Measurements from ENCODE around the gene TAS2R50. TPM values are rescaled to one million over a fixed set of nuclear protein-coding genes. Genes with fewer than 3 reads are reported as not detected.

TAS2R50 gene
- total RNA-seq, 1 donor from 2014 or later = 12.1 TPM

DNA sequence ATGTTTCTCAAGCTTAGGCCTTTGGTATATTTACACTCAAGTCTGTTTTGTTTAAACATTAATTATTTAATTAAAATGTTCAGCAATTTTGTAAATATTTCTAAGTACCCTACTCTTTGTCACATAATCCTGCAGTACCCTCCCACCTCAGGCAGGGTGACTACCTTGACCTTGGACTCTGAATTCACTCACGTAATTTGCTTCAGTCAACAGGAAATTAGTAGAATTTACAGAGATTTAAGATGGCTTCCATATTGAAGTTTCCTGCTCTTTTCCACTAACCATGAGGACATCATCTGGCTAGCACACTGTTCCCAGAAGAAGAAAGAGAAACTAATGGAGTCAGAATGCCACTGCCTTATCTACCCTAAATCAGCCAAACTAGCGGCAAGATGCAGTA is 36.7 kb upstream of the TAS2R50 start:
- H3K36me3 ChIP-seq = no peaks in the 10 kb centered on the region
- H3K79me2 ChIP-seq (ENCODE audit: low read depth) = no peaks in the 10 kb centered on the region
- Mint-ChIP-seq H3K36me3 (peaks cover 30% of the 10 kb centered on the region), H3K4me3 (no peak overlapping the region), H3K4me1 (no peaks in the 10 kb centered on the region), H3K27ac (no peak overlapping the region), H3K27me3 (ENCODE audit: insufficient read depth, low read depth) (no peaks in the 10 kb centered on the region), H3K9me3 (peaks cover 15% of the 10 kb centered on the region)
- no peak overlapping the region for H3K4me3 ChIP-seq
- no peak overlapping the region for H3K4me2 ChIP-seq
- no peak for TF ChIP-seq EZH2 (IDR thresholded peaks at IDR 0.05)
- TF ChIP-seq EZH2phosphoT487 (IDR thresholded peaks at IDR 0.05) = no peak
- TF ChIP-seq, protein P1, sequence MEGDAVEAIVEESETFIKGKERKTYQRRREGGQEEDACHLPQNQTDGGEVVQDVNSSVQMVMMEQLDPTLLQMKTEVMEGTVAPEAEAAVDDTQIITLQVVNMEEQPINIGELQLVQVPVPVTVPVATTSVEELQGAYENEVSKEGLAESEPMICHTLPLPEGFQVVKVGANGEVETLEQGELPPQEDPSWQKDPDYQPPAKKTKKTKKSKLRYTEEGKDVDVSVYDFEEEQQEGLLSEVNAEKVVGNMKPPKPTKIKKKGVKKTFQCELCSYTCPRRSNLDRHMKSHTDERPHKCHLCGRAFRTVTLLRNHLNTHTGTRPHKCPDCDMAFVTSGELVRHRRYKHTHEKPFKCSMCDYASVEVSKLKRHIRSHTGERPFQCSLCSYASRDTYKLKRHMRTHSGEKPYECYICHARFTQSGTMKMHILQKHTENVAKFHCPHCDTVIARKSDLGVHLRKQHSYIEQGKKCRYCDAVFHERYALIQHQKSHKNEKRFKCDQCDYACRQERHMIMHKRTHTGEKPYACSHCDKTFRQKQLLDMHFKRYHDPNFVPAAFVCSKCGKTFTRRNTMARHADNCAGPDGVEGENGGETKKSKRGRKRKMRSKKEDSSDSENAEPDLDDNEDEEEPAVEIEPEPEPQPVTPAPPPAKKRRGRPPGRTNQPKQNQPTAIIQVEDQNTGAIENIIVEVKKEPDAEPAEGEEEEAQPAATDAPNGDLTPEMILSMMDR (IDR thresholded peaks at IDR 0.05) = no peak
- H3K27ac ChIP-seq = no peak overlapping the region
- H4K20me1 ChIP-seq (ENCODE audit: low read depth) = no peaks in the 10 kb centered on the region
- no peak overlapping the region for H2AFZ ChIP-seq (replicated peaks)
- H3K27me3 ChIP-seq = no peaks in the 10 kb centered on the region
- no peak for DNase-seq (ENCODE audit: low spot score)
- no peaks in the 10 kb centered on the region for H3F3A ChIP-seq (ENCODE audit: low read depth)
- H3K9me3 ChIP-seq (ENCODE audit: low read depth) = no peaks in the 10 kb centered on the region
- H3K9ac ChIP-seq = no peak overlapping the region
- H3K4me1 ChIP-seq = no peaks in the 10 kb centered on the region

DNA sequence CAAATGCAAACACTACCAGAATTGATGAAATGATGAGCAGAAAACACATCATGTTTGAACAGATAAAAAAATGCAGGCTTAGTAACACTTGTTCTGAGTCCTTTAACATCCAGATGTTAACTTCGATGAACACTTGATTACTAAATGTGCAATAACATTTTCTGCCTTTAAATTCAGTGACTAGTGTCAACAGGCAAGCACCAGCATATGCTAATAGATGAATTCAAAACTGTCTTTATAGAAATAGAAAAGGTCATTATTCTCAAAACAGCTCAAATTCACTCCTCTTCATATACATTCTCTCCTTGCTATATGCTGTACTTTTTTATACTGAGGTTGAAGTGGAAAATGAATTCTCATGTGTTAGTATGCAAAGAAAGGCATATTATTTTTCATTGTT is 35.8 kb upstream of the TAS2R50 start, which contains the start of gene TAS2R19:
Gene TAS2R19 (minus strand): TSS at position 101 of the 400 bp plus-strand sequence. CDS start 49 bp downstream, at position 52.
- Mint-ChIP-seq H3K27ac (no peak within 1 kb of the TSS), H3K9me3 (peaks cover 15% of the 10 kb centered on the region)
- TF ChIP-seq EZH2 (IDR thresholded peaks at IDR 0.05) (no peak), EZH2phosphoT487 (IDR thresholded peaks at IDR 0.05) (no peak)
- TF ChIP-seq, protein P1 (IDR thresholded peaks at IDR 0.05) = no peak

DNA sequence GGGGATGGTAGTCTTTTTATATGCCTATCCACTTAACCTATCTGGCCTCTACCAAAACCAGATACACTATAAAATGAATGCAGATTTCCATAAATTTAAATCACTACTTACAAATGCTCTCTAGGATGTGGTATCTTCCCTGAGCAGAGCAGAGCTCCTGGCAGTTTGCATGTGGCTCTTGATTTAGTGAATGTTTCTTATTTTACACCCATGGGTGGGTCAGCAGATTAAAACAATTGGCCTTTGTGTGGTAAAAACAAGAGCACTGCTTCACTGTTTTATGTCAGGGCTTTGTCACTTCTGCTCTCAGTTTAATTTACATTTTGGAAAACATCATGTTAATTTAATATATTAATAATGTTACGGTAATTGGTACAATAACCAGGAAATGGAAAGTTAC is 30.2 kb upstream of the TAS2R50 start:
- Histone ChIP-seq H3K4me3 (no peak overlapping the region), H3F3A (ENCODE audit: low read depth) (no peaks in the 10 kb centered on the region), H3K27ac (no peak overlapping the region), H3K9ac (no peak overlapping the region), H3K79me2 (ENCODE audit: low read depth) (no peaks in the 10 kb centered on the region), H3K27me3 (no peaks in the 10 kb centered on the region), H3K4me2 (no peak overlapping the region), H2AFZ (replicated peaks) (no peak overlapping the region), H3K4me1 (no peaks in the 10 kb centered on the region), H4K20me1 (ENCODE audit: low read depth) (no peaks in the 10 kb centered on the region), H3K9me3 (ENCODE audit: low read depth) (no peaks in the 10 kb centered on the region), H3K36me3 (no peaks in the 10 kb centered on the region)
- Mint-ChIP-seq H3K4me1 (peaks cover 2% of the 10 kb centered on the region), H3K36me3 (peaks cover 18% of the 10 kb centered on the region), H3K4me3 (no peak overlapping the region), H3K27ac (no peak overlapping the region), H3K27me3 (ENCODE audit: insufficient read depth, low read depth) (peaks cover 2% of the 10 kb centered on the region), H3K9me3 (no peaks in the 10 kb centered on the region)
- no peak for DNase-seq (ENCODE audit: low spot score)
- TF ChIP-seq, protein P1 (IDR thresholded peaks at IDR 0.05) = no peak
- TF ChIP-seq EZH2 (IDR thresholded peaks at IDR 0.05) = no peak
- TF ChIP-seq EZH2phosphoT487 (IDR thresholded peaks at IDR 0.05) = no peak

More for the DNA sequence above, 35.8 kb upstream of the TAS2R50 start, which contains the start of gene TAS2R19:
- Histone ChIP-seq H3K4me1 (no peaks in the 10 kb centered on the region), H3K4me3 (no peak within 1 kb of the TSS), H3K36me3 (no peaks in the 10 kb centered on the region), H4K20me1 (ENCODE audit: low read depth) (no peaks in the 10 kb centered on the region), H3K9me3 (ENCODE audit: low read depth) (no peaks in the 10 kb centered on the region), H3K27ac (no peak within 1 kb of the TSS), H3K9ac (no peak within 1 kb of the TSS), H3K79me2 (ENCODE audit: low read depth) (no peaks in the 10 kb centered on the region), H2AFZ (replicated peaks) (no peak within 1 kb of the TSS), H3K27me3 (no peaks in the 10 kb centered on the region), H3K4me2 (no peak within 1 kb of the TSS), H3F3A (ENCODE audit: low read depth) (no peaks in the 10 kb centered on the region)
- peaks cover 26% of the 10 kb centered on the region for H3K36me3 Mint-ChIP-seq
- H3K27me3 Mint-ChIP-seq (ENCODE audit: insufficient read depth, low read depth) = no peaks in the 10 kb centered on the region
- no peak for DNase-seq (ENCODE audit: low spot score)
- H3K4me1 Mint-ChIP-seq = no peaks in the 10 kb centered on the region
- no peak within 1 kb of the TSS for H3K4me3 Mint-ChIP-seq

All from neural progenitor cell (in vitro differentiated cells).